ENCODE results near the gene RHOG. TPM values are rescaled to one million over a fixed set of nuclear protein-coding genes. Genes with fewer than 3 reads are reported as not detected.

The RHOG gene
- total and polyA plus RNA-seq, 8 donors, result 5.9 to 101 (median 34.0) TPM

- TF ChIP-seq EP300 (IDR thresholded peaks at IDR 0.05) (no peak), POLR2A (IDR thresholded peaks at IDR 0.05) (no peak), CTCF (IDR thresholded peaks at IDR 0.05) (no peak), POLR2AphosphoS5 (IDR thresholded peaks at IDR 0.05) (no peak)
- peak overlapping the region in 2 of 5 donors; percentile 44 to 71 for H3K27ac ChIP-seq
- peaks cover 10 to 93% (median 44%) of the 10 kb centered on the region in 4 donors for H3K4me1 ChIP-seq
- no peak overlapping the region for H3K4me3 ChIP-seq
- H3K27me3 ChIP-seq, result no peaks in the 10 kb centered on the region
- WGBS, 5 donors, result 59 to 66% (median 63%) methylated on average over 8 of the region's 8 CpGs
- H3K36me3 ChIP-seq, result peaks cover 0 to 28% (median 23%) of the 10 kb centered on the region in 4 donors
- intact Hi-C loops (cut with DNase I; ENCODE audit: low total_unique reads), result no loop called here
- H3K9me3 ChIP-seq, result no peaks in the 10 kb centered on the region
- DNase-seq, result no peak
Measured at GRCh38 chr11:3786781-3787428, 53.9 kb downstream of the RHOG start.

- peaks cover 10 to 81% (median 39%) of the 10 kb centered on the region in 4 donors for H3K4me1 ChIP-seq
- DNase-seq, result no peak
- peaks cover 15 to 36% (median 31%) of the 10 kb centered on the region in 4 donors for H3K36me3 ChIP-seq
- H3K9me3 ChIP-seq, result no peaks in the 10 kb centered on the region
- no peak overlapping the region for H3K4me3 ChIP-seq
- TF ChIP-seq POLR2A (IDR thresholded peaks at IDR 0.05) (no peak), CTCF (IDR thresholded peaks at IDR 0.05) (no peak), EP300 (IDR thresholded peaks at IDR 0.05) (no peak), POLR2AphosphoS5 (IDR thresholded peaks at IDR 0.05) (no peak)
- WGBS, 5 donors, result 77 to 94% (median 90%) methylated on average over 4 of the region's 4 CpGs
- intact Hi-C loops (cut with DNase I; ENCODE audit: low total_unique reads), result no loop called here
- H3K27ac ChIP-seq, result no peak overlapping the region
- no peaks in the 10 kb centered on the region for H3K27me3 ChIP-seq
Measured at GRCh38 chr11:3783611-3784010, 57.1 kb downstream of the RHOG start.

- Histone ChIP-seq H3K27me3 (no peaks in the 10 kb centered on the region), H3K9me3 (no peaks in the 10 kb centered on the region), H3K4me1 (peaks cover 10 to 75% (median 36%) of the 10 kb centered on the region in 4 donors), H3K4me3 (no peak overlapping the region), H3K36me3 (peaks cover 21 to 42% (median 38%) of the 10 kb centered on the region in 4 donors), H3K27ac (peak overlapping the region in 1 of 5 donors; percentile 27)
- intact Hi-C loops (cut with DNase I; ENCODE audit: low total_unique reads), result no loop called here
- 81 to 88% (median 82%) methylated on average over 5 of the region's 5 CpGs for WGBS, 5 donors
- no peak for DNase-seq
- TF ChIP-seq CTCF (IDR thresholded peaks at IDR 0.05) (no peak), POLR2A (IDR thresholded peaks at IDR 0.05) (no peak), EP300 (IDR thresholded peaks at IDR 0.05) (no peak), POLR2AphosphoS5 (IDR thresholded peaks at IDR 0.05) (no peak)
Measured at GRCh38 chr11:3782963-3783362, 57.8 kb downstream of the RHOG start.

- no peaks in the 10 kb centered on the region for H3K9me3 ChIP-seq
- peak overlapping the region in 2 of 5 donors; percentile 47 to 51 for H3K27ac ChIP-seq
- WGBS, 5 donors, result 18 to 26% (median 23%) methylated on average over 2 of the region's 2 CpGs
- no peaks in the 10 kb centered on the region for H3K27me3 ChIP-seq
- no peak for DNase-seq
- intact Hi-C loops (cut with DNase I; ENCODE audit: low total_unique reads), result no loop called here
- TF ChIP-seq EP300 (IDR thresholded peaks at IDR 0.05) (no peak), POLR2A (IDR thresholded peaks at IDR 0.05) (no peak), CTCF (IDR thresholded peaks at IDR 0.05) (no peak), POLR2AphosphoS5 (IDR thresholded peaks at IDR 0.05) (no peak)
- H3K36me3 ChIP-seq, result peaks cover 26 to 51% (median 48%) of the 10 kb centered on the region in 4 donors
- peaks cover 0 to 59% (median 23%) of the 10 kb centered on the region in 4 donors for H3K4me1 ChIP-seq
- H3K4me3 ChIP-seq, result no peak overlapping the region
Measured at GRCh38 chr11:3781423-3781822, 59.3 kb downstream of the RHOG start.

Small RNA genes lying within 50 kb of the gene (small RNA-seq; reads per million reads assigned to genes)
- 0 reads per million in 4 donors for gene RNU7-50P

Other genes starting within 250 kb of the RHOG start
- gene ART5, start 199.0 kb downstream of the RHOG start, total RNA-seq, result not detected
- gene ART5, start 199.0 kb downstream of the RHOG start, polyA plus RNA-seq, result under 1 TPM in 2 of 3 donors, not detected in 1; 0.45 to 0.62 TPM
- not detected for gene ART1, start 195.8 kb downstream of the RHOG start, total RNA-seq
- gene ART1, start 195.8 kb downstream of the RHOG start, polyA plus RNA-seq, result not detected
- gene CHRNA10, start 169.6 kb downstream of the RHOG start, total RNA-seq, result 10 to 100 TPM in 1 of 5 donors, 1 to 10 TPM in 2, under 1 TPM in 1, not detected in 1; 0.18 to 22.6 (median 1.4) TPM
- 1 to 10 TPM in 1 of 3 donors, under 1 TPM in 1, not detected in 1; 0.56 to 1.2 TPM for gene CHRNA10, start 169.6 kb downstream of the RHOG start, polyA plus RNA-seq
- 100 to 1,000 TPM in 1 of 5 donors, 10 to 100 TPM in 4; 43.3 to 132 (median 74.3) TPM for gene NUP98, start 43.4 kb downstream of the RHOG start, total RNA-seq
- gene NUP98, start 43.4 kb downstream of the RHOG start, polyA plus RNA-seq, result 10 to 100 TPM; 16.2 to 17.6 (median 16.6) TPM
- 10 to 100 TPM in 4 of 5 donors, 1 to 10 TPM in 1; 4.7 to 18.3 (median 13.6) TPM for gene PGAP2, start 32.4 kb downstream of the RHOG start, total RNA-seq
- gene PGAP2, start 32.4 kb downstream of the RHOG start, polyA plus RNA-seq, result 10 to 100 TPM in 2 of 3 donors, 1 to 10 TPM in 1; 8.7 to 23.8 (median 11.8) TPM
- 10 to 100 TPM; 21.4 to 70.7 (median 49.8) TPM for gene STIM1, start 14.7 kb upstream of the RHOG start, total RNA-seq
- gene STIM1, start 14.7 kb upstream of the RHOG start, polyA plus RNA-seq, result 10 to 100 TPM in 1 of 3 donors, 1 to 10 TPM in 2; 8.7 to 17.1 (median 9.8) TPM

Data from stomach (tissue), 9 donors.